Endodermal cell (in vitro differentiated cells): ENCODE data around the gene NFATC1. TPM values are rescaled to one million over a fixed set of nuclear protein-coding genes. Genes with fewer than 3 reads are reported as not detected.

ENCODE experiments used
- DNase-seq: peaks from one replicate; pipeline ENCODE4 v3.0.0-alpha.2; 2017
- H3K27ac ChIP-seq: 2 replicates; pipeline ENCODE4 v1.5.1; 2013; ENCODE audit warnings: mild to moderate bottlenecking, low read depth, low read length, moderate library complexity
- H3K27me3 ChIP-seq: 2 replicates; pipeline ENCODE4 v1.6.1; 2013; ENCODE audit warnings: mild to moderate bottlenecking, low read length, moderate library complexity; ENCODE audit not compliant: insufficient read depth, control insufficient read depth, poor library complexity, severe bottlenecking
- H3K36me3 ChIP-seq: 2 replicates; pipeline ENCODE4 v1.7.0; 2013; ENCODE audit warnings: mild to moderate bottlenecking, low read length, moderate library complexity; ENCODE audit not compliant: control insufficient read depth, insufficient read depth
- H3K4me1 ChIP-seq: one replicate; pipeline ENCODE4 v1.7.0; 2013; ENCODE audit warnings: low read length; ENCODE audit not compliant: control insufficient read depth, insufficient read depth
- H3K4me3 ChIP-seq: 2 replicates; pipeline ENCODE4 v1.5.1; 2013; ENCODE audit warnings: mild to moderate bottlenecking, low read length, moderate library complexity
- H3K9ac ChIP-seq: 2 replicates; pipeline ENCODE4 v1.6.1; 2013; ENCODE audit warnings: mild to moderate bottlenecking, low read length, moderate library complexity; ENCODE audit not compliant: poor library complexity, severe bottlenecking; ENCODE audit errors: extremely low read depth
- H3K9me3 ChIP-seq: 2 replicates; pipeline ENCODE4 v1.6.1; 2013; ENCODE audit warnings: mild to moderate bottlenecking, low read length, moderate library complexity; ENCODE audit not compliant: control insufficient read depth
- H3K27ac Mint-ChIP-seq: 2 replicates; pipeline ENCODE4 v1.8.0; 2020; ENCODE audit warnings: mixed read lengths
- H3K27me3 Mint-ChIP-seq: 2 replicates; pipeline ENCODE4 v1.8.0; 2021; ENCODE audit warnings: mild to moderate bottlenecking, mixed read lengths; ENCODE audit not compliant: insufficient read depth
- H3K36me3 Mint-ChIP-seq: 2 replicates; pipeline ENCODE4 v1.8.0; 2020; ENCODE audit warnings: low read depth, mixed read lengths
- H3K4me1 Mint-ChIP-seq: 2 replicates; pipeline ENCODE4 v1.8.0; 2020; ENCODE audit warnings: mixed read lengths
- H3K4me3 Mint-ChIP-seq: 2 replicates; pipeline ENCODE4 v1.8.0; 2020; ENCODE audit warnings: mild to moderate bottlenecking, moderate library complexity, mixed read lengths
- H3K9me3 Mint-ChIP-seq: 2 replicates; pipeline ENCODE4 v1.8.0; 2020; ENCODE audit warnings: mild to moderate bottlenecking, mixed read lengths
- WGBS, 2 experiments: methylation state at CpG; one replicate each; pipeline versions ENCODE4 v1.1.5 to v1.1.7; 2013; ENCODE audit warnings: missing lambda C conversion rate in 2 of 2, mixed read lengths in 1 of 2; ENCODE audit not compliant: insufficient coverage in 1 of 2, insufficient read length in 1 of 2; 5-methylcytosine and 5-hydroxymethylcytosine counted together
- total RNA-seq, 2 donors: library from RNA; stranded (reverse); fragmentation: NEBNext Ultra II Directional in 1 of 2; extraction: Animal tissue kit (Norgen Biotek cat#: 25700) in 1 of 2; gene quantifications; 2 replicates in 1 of 2; 3 replicates in 1 of 2; pipeline ENCODE4 v1.2.1, GENCODE V29; 2021
- TF ChIP-seq, protein P1 (sequence below): fragments of 200-600 bp; sonication (generic); conservative IDR thresholded peaks from 2 replicates; pipeline ENCODE4 v1.5.0; 2021; ENCODE audit warnings: antibody characterized with exemption, mild to moderate bottlenecking

NFATC1 gene
- total RNA-seq, 2 donors from 2014 or later: 23.4 to 32.5 TPM

DNA sequence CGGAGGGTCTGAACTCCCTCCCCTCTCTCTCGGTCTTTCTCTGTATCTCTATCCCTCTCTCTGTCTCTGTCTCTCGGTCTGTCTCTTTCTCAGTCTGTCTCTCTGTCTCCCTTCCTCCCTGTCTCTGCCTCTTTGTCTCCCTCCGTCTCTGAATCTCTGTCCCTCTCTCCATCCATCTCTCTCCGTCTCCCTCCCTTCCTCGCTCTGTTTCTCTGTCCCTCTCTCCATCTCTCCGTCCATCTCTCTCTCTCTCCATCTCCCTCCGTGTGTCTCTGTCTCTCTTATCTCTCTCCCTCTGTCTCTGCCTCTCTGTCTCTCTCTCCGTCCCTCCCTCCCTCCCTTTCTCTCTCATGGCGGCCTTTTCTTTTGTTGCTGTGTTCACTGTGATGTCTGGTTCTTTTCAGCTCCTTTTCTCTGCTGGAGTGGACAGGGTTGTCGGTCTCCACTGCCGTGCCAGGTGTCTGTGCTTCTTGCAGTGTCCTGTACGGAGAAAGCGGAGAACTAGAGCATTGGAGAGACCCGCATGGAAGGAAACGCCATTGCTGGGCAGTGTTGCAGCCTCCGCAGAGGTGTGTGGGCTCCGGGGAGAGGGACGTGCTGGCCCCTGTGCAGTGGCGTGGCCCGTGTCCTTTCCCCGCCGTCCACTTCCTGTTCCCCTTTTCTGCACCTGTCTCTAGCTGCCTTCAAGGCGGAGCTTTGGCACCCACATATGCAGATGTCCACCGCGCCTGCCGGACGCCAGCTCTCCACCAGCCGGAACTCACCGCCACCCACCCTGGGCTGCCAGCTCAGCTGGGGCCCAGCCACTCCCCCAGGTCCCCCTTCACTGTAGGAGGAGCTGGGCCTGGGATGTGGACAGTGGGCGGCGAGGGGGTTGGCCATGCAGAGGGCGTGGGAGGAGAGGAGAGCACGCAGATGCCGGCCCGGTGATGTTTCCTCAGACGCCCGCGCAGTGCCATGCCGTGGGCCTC is 113.1 kb downstream of the NFATC1 start:
- no peak overlapping the region for H3K4me3 Mint-ChIP-seq
- TF ChIP-seq, protein P1, sequence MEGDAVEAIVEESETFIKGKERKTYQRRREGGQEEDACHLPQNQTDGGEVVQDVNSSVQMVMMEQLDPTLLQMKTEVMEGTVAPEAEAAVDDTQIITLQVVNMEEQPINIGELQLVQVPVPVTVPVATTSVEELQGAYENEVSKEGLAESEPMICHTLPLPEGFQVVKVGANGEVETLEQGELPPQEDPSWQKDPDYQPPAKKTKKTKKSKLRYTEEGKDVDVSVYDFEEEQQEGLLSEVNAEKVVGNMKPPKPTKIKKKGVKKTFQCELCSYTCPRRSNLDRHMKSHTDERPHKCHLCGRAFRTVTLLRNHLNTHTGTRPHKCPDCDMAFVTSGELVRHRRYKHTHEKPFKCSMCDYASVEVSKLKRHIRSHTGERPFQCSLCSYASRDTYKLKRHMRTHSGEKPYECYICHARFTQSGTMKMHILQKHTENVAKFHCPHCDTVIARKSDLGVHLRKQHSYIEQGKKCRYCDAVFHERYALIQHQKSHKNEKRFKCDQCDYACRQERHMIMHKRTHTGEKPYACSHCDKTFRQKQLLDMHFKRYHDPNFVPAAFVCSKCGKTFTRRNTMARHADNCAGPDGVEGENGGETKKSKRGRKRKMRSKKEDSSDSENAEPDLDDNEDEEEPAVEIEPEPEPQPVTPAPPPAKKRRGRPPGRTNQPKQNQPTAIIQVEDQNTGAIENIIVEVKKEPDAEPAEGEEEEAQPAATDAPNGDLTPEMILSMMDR: no peak
- Histone ChIP-seq H3K9ac (no peak overlapping the region), H3K4me1 (peaks cover 13% of the 10 kb centered on the region), H3K27ac (no peak overlapping the region), H3K27me3 (no peaks in the 10 kb centered on the region), H3K9me3 (no peaks in the 10 kb centered on the region), H3K4me3 (no peak overlapping the region), H3K36me3 (no peaks in the 10 kb centered on the region)
- WGBS, 2 experiments: 92 to 93% methylated on average over 36 to 40 of the region's 40 CpGs
- peaks cover 15% of the 10 kb centered on the region for H3K36me3 Mint-ChIP-seq
- H3K4me1 Mint-ChIP-seq: peaks cover 20% of the 10 kb centered on the region
- no peak for DNase-seq
- H3K27ac Mint-ChIP-seq: no peak overlapping the region
- H3K27me3 Mint-ChIP-seq: no peaks in the 10 kb centered on the region
- H3K9me3 Mint-ChIP-seq: peaks cover 4% of the 10 kb centered on the region

DNA sequence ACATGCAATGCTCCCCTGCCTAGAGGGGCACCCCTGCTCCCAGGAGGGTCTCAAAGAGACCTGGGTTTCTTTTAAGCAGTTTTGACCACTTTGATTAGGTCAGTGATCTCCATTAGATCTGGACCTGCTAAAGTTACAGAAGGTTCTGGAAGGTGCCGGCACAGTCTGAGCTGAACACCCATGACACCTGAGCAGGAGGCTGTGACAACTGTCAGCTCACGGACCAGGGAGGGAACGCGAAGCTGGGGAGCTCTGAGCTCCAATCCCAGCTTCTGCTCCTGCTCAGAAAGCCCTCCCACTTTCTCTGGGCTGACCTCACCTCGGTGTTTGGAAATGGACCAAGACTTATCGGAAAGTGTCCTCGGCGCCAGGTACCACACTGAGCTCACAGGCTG is 113.8 kb downstream of the NFATC1 start:
- peaks cover 15% of the 10 kb centered on the region for H3K36me3 Mint-ChIP-seq
- H3K4me1 ChIP-seq: peaks cover 13% of the 10 kb centered on the region
- no peak for DNase-seq
- H3K27me3 ChIP-seq: no peaks in the 10 kb centered on the region
- no peaks in the 10 kb centered on the region for H3K36me3 ChIP-seq
- H3K27ac Mint-ChIP-seq: no peak overlapping the region
- peaks cover 4% of the 10 kb centered on the region for H3K9me3 Mint-ChIP-seq
- H3K27me3 Mint-ChIP-seq: no peaks in the 10 kb centered on the region
- H3K4me3 Mint-ChIP-seq: no peak overlapping the region
- no peak overlapping the region for H3K9ac ChIP-seq
- TF ChIP-seq, protein P1: no peak
- H3K27ac ChIP-seq: no peak overlapping the region
- no peaks in the 10 kb centered on the region for H3K9me3 ChIP-seq
- WGBS, 2 experiments: 93 to 97% methylated on average over 8 of the region's 8 CpGs
- peaks cover 20% of the 10 kb centered on the region for H3K4me1 Mint-ChIP-seq
- no peak overlapping the region for H3K4me3 ChIP-seq

GRCh38 chr18:79510046-79510685 is 114.4 kb downstream of the NFATC1 start:
- H3K36me3 ChIP-seq: no peaks in the 10 kb centered on the region
- Mint-ChIP-seq H3K9me3 (peaks cover 4% of the 10 kb centered on the region), H3K4me1 (peaks cover 20% of the 10 kb centered on the region), H3K27me3 (no peaks in the 10 kb centered on the region), H3K27ac (peak overlapping the region; percentile 20), H3K4me3 (no peak overlapping the region), H3K36me3 (peaks cover 15% of the 10 kb centered on the region)
- H3K27ac ChIP-seq: no peak overlapping the region
- no peaks in the 10 kb centered on the region for H3K27me3 ChIP-seq
- peak; percentile 13 for DNase-seq
- H3K4me1 ChIP-seq: peaks cover 13% of the 10 kb centered on the region
- H3K4me3 ChIP-seq: no peak overlapping the region
- TF ChIP-seq, protein P1: no peak
- no peaks in the 10 kb centered on the region for H3K9me3 ChIP-seq
- WGBS, 2 experiments: 96% methylated on average over 20 of the region's 20 CpGs
- no peak overlapping the region for H3K9ac ChIP-seq
